ENCODE data around the gene B3GNT5.
"Not testable (repeated sequence)": the region's sequence is repeated elsewhere in the genome, so short reads cannot be mapped to it uniquely, and the experiment has no call there.

B3GNT5 gene, protein sequence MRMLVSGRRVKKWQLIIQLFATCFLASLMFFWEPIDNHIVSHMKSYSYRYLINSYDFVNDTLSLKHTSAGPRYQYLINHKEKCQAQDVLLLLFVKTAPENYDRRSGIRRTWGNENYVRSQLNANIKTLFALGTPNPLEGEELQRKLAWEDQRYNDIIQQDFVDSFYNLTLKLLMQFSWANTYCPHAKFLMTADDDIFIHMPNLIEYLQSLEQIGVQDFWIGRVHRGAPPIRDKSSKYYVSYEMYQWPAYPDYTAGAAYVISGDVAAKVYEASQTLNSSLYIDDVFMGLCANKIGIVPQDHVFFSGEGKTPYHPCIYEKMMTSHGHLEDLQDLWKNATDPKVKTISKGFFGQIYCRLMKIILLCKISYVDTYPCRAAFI

DNA sequence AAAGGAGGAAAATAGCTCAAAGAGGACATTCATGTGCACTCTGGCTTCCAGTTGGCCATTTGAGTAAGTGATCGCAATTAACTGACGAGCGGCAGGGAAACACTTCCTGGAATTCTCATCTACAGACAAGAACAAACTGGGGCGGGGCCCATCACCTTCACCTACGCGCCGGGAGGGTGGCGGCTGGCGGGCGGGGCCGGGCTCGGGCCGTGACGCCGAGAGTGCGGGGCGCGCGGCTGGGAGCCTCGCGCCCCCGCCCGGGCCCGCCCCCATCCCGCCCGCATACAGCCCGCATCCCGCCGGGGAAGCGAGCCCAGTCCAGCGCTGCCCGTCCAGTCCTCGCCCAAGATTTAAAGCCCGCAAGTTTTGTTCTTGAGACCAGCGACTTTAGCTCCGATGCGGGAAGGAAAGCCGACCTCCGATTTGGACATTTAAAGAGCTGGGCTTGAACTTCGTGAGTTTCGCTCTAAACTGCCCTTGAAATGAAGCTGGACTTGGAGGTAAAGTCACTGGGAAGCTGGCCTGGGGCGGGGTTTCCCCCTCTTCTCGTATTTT is at the start of gene B3GNT5:
TSS of gene B3GNT5 (plus strand) at position 281 of the 555 bp plus-strand sequence. CDS start 16,546 bp downstream, outside the sequence.
- FAIRE-seq, result no peak

DNA sequence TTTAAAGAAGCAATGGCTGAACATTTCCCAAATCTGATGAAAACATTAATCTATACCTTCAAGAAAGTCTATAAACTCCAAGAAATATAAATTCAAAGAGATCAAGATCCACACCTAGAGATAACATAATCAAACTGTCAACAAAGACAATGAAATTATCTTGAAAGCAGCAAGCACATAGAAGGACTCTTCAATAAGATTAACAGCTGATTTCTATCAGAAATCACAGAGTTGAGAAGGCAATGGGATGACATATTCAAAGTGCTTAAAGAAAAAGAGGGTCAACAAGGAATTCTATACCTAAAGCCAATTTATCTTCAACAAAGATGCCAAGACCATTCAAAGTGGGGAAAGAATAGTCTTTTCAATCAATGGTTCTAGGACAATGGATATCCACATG is 49.4 kb upstream of the B3GNT5 start:
- no peak for FAIRE-seq

DNA sequence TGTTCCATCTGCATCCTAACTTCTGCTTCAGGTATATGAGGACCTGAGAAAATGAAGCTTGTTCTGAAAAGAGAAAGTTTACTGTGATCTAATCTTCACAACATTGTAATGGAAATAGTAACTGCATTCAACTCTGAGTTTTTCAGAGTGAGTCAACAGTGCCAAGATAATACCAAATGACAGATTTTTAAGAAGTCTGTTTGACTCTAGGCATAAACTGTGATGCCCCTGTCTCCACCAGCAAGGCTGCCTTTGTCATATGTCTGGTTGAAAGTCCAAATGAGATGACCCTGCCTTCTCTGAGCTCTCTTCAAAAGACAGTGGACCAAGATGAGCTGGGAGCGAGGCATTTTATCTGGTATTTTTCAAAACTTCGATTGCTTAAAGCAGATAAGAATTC is 44.8 kb upstream of the B3GNT5 start:
- FAIRE-seq, result no peak

DNA sequence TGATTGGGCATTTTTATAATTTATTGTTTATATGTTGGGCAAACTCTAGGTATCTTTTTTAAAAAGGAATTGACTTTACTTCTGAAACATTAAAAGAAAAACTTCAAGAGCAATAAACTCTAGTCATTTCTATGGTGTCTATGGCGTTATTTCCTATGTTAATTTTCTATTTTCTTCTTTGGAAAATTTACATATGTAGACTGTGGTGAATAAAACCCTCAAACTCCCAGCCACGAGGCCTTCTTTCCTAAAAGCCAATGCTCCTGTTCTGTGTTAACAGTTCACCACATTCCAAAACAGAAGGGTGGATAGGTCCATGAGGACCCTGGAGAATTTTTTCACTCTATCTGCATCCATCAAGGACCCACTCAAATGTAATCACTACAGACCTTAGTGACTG is 44.3 kb upstream of the B3GNT5 start:
- FAIRE-seq, result no peak

DNA sequence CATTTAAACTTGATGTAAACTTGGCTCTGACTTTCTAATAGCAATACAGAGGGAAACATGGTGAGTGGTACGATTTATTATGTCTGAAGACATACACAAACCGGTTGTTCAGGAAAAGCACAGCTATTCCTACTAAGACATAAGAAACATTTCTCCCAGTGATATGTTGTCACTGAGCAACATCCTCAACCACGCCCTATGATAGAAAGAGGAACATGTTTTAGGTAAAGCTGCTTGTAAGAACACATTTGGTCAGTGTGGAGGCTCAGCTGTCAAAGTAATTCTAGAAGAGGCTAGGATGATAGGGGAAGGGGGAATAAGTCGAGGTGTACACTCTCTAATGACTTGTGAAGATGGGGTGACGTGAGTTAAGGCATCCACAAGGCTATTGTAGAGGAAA is 42.7 kb upstream of the B3GNT5 start:
- no peak for FAIRE-seq

DNA sequence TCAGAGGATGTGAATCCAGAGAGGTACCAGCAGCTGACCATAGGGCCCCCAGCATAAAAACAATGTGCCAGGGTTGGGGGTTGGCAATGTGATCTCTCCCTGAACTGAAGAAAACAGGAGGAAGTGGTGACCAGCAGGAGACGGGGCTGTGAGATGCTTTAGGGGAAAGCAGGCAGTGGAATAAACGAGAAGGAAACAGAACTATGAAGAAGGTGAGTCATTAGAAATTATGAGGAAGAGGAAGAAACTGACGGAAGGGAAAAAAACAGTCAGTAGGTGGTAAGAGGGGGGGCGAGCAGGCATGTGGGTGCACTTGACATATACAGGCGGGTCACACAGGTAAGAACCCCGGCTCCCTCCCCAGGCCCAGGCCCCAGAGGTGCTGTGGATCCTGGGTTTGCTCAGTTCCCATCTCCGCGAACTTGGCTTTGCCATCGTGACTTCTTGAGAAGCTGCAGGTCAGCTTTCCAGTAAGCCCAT is 42.2 kb upstream of the B3GNT5 start:
- no peak for FAIRE-seq

DNA sequence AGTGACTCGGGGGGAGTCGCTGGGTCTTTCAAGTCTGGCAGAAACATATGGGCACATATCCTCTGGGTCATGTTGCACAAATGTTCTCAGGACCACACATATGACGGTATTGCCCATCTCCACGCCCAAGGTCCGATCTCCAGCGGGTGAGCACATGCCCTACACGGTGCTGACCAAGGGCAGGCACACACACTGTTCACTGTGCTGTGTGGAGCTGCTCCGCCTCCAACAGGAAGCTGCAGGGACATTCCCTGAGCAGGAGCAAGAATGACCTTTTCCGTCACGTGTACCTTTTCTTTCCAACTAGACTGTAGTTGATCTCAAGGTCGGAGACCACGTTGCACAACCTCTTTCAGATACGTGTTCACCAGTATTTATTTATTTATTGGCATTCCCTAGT is 41.7 kb upstream of the B3GNT5 start:
- no peak for FAIRE-seq

DNA sequence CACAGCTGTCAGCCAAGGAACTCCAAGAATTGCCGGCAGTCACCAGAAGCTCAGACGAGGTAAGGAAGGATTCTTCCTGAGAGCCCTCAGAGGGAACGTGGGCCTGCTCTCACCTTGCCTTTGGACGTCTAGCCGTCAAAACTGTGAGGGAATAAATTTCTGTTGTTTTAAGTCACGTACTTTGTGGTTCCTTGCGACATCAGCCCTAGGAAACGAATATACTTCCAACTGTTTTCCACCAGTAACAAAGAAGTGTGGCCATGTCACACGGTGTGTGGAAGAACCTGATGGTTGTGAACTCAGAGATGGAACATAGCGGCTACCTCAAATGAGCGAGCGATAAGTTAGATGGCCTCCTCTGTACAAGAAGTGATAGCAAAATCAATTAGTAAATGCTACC is 41.0 kb upstream of the B3GNT5 start:
- no peak for FAIRE-seq

DNA sequence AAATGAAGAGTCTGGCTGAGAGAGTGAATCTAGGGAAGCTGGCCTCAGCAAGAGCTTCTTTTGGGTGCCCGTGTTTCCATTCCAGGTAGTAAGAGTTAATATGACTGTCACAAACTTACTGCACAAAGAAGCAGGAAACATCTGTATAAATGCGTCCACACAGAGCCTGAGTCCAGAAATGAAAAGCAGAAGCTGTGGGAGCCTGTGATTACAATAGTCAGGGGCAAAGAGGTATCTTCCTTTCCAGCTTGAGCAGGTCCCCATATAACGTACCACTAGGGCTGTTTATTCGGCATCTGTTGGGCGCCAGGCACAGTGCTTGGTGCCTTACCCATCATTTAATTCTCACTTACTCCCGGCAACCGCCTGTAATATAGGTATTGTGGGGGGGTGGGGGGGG is 40.5 kb upstream of the B3GNT5 start:
- no peak for FAIRE-seq

DNA sequence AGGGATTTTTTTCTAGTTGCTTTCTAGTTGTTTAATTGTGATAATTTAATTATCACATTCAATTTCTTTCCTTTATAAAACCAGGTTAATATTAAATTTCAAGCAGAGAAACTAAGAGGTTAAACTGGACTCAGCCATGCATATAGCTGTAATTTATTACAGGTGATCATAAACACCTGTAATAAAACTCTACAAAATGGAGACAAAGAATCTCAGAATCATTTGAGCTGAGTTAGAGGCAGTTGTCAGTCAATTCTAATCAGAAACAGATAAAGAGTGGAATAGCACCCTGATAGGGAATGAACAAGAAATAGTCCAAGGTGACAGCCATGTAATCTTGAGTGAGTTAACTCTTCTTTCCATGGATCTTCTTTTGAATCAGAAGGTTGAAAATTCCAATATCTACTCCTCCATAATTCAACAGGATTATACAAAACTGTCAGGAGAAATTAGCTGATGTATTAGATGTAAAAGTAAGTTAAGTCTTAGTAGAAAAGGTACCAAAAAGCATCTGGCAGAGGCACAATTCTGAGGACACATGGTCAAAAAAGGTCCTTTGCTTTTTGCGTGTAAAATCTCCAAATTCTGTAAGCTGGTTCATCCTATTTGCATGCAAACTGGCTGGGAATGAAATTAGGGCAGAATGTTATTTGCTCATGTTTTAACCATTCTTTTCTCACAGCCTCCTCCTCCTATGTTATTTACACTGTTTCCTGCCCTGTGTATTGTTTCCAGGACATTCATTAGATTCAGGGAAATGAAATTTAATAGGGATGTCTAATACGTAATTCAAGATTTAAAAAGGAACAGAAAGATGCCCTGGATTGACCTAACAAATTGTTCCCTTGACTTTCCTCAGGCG is 39.4 kb upstream of the B3GNT5 start:
- FAIRE-seq, result no peak

DNA sequence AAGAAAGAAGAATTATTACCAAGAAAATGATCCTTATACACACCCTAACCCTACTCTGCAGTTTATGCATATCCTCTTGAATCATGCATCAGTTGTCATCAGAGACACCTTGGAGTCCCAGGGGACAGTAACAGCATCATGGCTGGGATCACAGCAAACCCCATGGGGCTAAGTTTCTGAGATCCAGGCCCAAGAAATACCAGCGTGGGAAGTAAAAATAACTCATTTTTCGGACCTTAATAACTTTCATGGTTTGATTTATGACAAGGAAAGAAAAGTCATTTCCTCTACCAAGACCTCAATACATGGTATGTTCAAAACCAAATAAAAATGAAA is 38.8 kb upstream of the B3GNT5 start:
- FAIRE-seq, result no peak

DNA sequence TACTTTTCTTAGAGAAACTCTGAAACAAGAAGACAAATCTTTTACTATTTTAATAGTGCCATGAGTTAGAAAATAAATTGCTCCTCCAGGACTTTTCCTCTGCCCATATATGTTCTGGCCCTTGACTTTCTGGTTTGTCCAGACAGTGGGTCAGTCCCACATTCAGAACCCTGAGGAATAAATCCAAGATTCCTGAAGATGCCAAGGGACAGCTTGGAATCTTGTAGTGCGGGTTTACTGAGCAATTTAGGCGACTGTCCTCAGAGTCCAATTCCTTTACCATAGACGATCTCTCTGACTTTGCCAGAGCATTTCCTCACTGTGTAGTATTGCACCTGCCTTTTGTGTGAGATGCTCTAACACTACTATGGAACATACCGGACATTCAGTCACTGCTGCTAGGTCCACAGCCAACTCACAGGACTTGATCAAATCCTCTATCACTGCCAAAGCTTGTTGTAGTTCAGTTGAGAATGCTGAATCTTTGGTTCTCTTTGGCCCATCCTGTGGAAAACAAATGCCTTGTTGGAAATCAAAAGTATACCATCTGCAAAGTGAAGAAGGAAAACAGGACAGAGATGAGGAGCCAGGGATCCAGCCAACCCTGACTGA is 37.4 kb upstream of the B3GNT5 start:
- FAIRE-seq, result no peak

DNA sequence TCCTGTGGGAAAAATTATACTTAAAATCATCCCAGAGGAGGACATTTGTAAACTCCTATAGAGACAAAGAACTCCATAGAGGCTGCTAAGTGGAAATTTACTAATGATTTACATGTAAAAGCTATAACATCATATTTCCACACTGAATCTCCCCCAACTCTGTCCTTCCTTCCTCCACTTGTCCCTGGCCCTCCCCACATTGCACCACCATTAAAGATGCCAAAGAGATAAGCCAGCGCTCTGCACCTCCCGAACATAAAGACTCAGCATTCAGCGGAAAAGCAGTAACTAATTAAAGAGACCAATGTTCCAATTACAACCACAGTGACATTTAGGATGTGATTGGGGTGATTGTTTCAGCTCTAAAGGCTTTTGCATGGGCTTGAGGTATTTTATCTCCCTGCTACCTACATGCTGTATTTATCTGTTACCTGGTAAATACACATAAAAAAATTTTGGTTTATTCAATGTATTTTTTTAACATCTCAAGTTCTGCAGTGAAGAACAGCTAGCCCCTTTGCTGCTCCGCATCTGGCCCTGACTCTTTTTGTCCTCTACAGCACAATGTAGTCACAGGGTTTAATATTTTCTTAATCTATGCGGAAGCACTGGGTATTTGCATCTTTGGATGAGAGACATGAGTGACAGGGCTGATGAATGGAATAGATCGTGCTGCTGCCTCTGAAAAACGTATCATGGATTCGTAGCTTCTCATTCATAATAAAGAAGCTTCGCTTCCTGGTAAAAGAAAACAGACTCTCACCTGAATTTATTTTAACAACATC is 35.3 kb upstream of the B3GNT5 start:
- FAIRE-seq, result no peak

DNA sequence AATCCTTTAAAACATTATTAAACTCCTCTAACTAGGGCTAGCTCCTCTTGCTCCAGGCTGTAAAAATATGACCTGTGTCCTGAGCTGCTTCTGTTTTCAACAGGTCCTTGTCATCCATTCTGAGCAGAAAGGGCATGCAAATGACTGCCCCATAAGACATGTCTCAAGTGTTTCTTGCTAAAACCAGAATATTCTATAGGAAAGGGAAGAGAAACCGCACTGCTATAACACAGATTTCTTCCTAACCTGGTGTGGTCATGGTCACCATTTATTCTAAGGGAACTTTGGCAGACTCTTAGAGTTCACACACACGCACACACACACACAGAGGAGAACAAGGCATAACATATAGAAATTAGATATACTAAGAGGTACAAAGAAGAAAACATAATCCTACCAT is 34.2 kb upstream of the B3GNT5 start:
- no peak for FAIRE-seq

DNA sequence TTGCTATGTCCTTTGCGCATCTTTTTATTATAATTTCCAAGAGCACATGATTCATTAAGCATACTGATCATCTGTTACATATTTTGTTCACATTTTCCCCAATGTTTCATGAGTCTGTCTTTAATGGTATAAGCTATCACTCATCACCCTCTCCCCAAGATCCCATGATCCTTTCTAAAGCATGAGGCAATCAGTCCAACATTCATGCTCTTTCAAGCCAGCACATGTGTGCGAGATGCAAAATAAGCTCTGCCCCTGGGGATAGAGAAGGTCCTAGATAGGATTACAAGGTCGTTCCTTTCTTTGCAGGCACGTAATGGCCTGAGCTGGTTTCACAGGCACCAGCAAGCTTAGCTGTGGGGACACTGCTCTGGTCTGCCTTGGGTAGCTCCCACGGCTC is 32.2 kb upstream of the B3GNT5 start:
- FAIRE-seq, result no peak

DNA sequence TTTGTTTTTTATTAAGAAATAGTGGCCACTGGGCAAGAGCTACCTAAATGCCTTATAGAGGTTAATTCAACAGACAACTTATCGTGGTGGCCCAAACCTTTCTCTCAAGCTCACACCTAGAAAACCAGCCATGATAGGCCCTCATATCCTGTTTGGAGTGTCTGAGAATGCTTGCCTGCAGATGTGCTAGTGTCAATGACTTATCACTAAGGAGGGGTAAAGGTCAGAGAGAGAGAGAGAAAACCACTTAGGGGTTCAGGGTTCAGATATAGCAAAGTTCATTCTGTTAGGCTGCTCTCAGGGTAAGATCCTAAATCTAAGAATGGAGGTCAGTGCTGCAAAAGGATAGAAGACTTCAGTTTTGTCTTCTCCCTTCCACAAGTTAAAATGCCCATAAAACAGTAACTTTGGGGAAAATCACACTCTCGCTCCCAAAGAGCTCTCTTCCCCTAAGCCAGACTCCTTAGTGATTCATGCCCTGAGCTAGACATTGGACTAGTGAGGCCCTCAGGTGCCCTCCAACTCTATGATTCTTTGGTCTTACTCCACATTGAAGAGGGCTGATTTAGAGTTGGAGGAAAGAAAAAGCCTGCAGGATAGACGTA is 30.3 kb upstream of the B3GNT5 start:
- FAIRE-seq, result no peak

DNA sequence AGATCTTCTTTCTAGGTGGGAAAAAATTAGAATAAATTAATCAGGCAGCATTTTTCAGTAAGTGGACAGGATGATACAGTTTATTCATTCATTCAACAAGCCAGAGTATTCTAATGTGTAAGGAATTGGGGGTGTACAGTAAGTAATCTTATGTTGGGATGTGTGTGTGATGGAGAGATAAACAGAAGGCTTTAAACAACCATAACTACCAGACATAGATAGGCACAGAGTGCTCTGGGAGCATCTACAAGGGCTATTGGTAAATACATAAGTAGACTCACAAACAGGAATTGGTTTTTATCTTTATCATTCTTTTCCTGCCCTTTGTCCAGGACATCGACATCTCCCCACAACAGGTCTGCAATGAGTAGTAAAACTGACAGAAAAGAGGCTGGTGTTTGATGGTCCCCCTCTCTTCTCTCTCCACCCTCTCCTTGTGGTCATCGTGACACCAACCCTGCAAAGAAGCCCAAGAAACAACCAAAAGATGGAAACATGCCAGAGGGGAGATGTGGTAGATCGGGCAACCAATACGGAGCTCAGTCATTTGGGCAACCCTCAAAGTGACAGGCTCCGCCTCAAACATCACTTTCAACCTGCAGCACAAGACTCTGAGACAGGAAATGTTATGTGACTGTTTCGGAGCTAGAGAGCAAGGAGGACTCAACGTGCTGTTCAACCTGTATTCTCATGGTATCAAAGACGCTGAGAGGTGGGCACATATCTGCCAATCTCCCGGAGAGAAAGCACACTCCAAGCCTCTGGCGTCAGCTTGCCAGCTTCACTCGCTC is 28.7 kb upstream of the B3GNT5 start:
- FAIRE-seq, result no peak

DNA sequence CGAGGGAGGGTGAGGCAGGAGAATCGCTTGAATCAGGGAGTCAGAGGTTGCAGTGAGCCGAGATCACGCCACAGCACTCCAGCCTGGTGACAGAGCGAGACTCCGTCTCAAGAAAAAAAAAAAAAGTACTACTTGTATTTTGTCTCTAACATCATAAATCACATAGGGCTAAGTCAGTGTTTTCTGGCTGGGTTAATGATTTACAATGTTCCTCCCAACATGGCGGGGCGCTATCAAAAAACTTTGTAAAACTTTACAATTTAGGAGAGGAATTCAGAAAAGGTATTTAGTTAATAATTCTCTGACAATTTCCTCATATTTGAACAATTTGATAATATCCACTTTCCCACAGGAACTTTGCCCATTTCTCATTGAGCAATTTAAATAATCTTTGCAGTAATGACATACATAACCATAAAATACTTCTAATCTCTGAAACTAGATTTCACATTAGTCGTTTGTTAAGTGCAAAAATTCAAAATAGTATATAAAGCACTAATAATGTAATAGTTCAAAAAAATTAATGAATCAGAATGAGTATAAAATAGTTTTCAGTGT is 26.6 kb upstream of the B3GNT5 start:
- FAIRE-seq, result no peak

DNA sequence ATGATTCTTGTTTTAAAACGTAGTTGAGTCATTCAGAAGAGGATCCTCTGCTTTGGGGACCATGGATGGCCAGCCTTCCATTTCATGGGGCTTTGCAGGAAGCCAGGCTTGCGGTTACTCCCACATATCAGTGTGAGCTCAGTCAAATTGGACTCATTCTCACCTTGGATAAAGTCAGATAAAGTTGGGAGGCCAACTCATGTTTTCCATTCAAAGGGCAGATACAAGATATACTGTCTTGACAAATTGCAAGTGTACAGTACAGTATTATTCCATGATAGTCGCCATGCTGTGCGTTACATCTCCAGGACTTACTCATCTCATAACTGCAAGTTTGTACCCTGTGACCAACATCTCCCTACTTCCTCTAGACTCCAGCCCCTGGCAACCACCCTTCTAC is 25.5 kb upstream of the B3GNT5 start:
- no peak for FAIRE-seq

DNA sequence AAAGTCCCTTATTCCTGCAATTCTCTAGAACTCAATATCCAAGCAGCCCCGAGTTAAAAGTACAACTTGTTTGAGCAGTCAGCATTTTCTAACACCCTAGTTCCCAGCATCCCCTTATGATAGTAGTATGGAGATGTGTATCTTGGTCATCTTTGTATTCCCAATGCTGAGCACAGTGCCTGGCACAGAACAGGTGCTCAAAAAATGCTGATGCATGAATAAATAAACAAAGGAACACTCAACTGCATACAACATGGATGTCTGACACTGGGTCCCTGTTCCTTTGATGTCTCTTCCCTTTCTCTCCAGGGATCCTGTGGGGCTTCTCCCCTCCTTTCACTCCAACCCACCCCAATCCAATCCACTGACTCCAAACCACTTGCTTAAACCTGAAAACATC is 23.9 kb upstream of the B3GNT5 start:
- FAIRE-seq, result no peak

DNA sequence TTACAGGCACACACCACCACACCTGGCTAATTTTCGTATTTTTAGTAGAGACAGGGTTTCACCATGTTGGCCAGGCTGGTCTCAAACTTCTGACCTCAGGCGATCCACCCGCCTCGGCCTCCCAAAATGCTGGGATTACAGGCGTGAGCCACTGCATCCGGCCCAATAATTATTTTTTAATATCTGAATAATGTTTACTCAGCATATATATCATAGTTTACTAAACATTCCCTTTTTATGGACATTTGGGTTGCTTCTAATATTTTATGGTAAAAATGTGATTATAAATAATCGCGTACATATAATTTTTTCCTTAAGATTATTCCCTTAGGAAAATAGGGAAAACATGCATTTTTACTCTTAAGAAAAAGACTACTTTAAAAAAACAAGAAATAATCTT is 22.8 kb upstream of the B3GNT5 start:
- not testable (repeated sequence) for FAIRE-seq

All from TTC549 (cell line).